ENCODE measurements around the gene SLC25A13.

GRCh38 chr7:96287559-96287958 lies 34.3 kb downstream of the SLC25A13 start:
- TF ChIP-seq POLR2AphosphoS5 (IDR thresholded peaks at IDR 0.05; ENCODE audit: low read depth, low read length) (no peak), REST (IDR thresholded peaks at IDR 0.05; ENCODE audit: insufficient read depth in 1 of 2, low read depth in 2 of 2, low read length in 2 of 2) (no peak), SIN3A (IDR thresholded peaks at IDR 0.05; ENCODE audit: borderline replicate concordance, insufficient read depth, low read length) (no peak), TAF1 (IDR thresholded peaks at IDR 0.05; ENCODE audit: borderline replicate concordance, insufficient read depth, low read length) (no peak)

All from PFSK-1 (cell line).